GM19099 (cell line): ENCODE measurements around the gene AGAP1.

Experiments
- POLR2A ChIP-seq: IDR thresholded peaks from 3 replicates; pipeline ENCODE4 v1.6.1; 2011; ENCODE audit warnings: low read depth; ENCODE audit not compliant: insufficient read length; ENCODE audit errors: extremely low read depth

Gene AGAP1

GRCh38 chr2:235583144-235583543, 89.3 kb downstream of the AGAP1 start:
- no peak for TF ChIP-seq POLR2A

- no peak for TF ChIP-seq POLR2A
Measured at GRCh38 chr2:235583925-235584637, 90.2 kb downstream of the AGAP1 start.

GRCh38 chr2:235584638-235585007, 90.8 kb downstream of the AGAP1 start:
- no peak for TF ChIP-seq POLR2A

GRCh38 chr2:235587202-235587601, 93.4 kb downstream of the AGAP1 start:
- no peak for TF ChIP-seq POLR2A

GRCh38 chr2:235588750-235589149, 94.9 kb downstream of the AGAP1 start:
- no peak for TF ChIP-seq POLR2A

- TF ChIP-seq POLR2A: no peak
Measured at GRCh38 chr2:235591231-235591730, 97.4 kb downstream of the AGAP1 start.

GRCh38 chr2:235591921-235592320, 98.1 kb downstream of the AGAP1 start:
- no peak for TF ChIP-seq POLR2A

GRCh38 chr2:235592430-235592829, 98.6 kb downstream of the AGAP1 start:
- TF ChIP-seq POLR2A: no peak

GRCh38 chr2:235592836-235593235, 99.0 kb downstream of the AGAP1 start:
- TF ChIP-seq POLR2A: no peak

- no peak for TF ChIP-seq POLR2A
Measured at GRCh38 chr2:235594041-235594440, 100.2 kb downstream of the AGAP1 start.

- no peak for TF ChIP-seq POLR2A
Measured at GRCh38 chr2:235594964-235595363, 101.1 kb downstream of the AGAP1 start.

- TF ChIP-seq POLR2A: no peak
Measured at GRCh38 chr2:235595422-235596010, 101.7 kb downstream of the AGAP1 start.

- TF ChIP-seq POLR2A: no peak
Measured at GRCh38 chr2:235596272-235596671, 102.4 kb downstream of the AGAP1 start.

GRCh38 chr2:235597081-235597615, 103.3 kb downstream of the AGAP1 start:
- TF ChIP-seq POLR2A: no peak

- no peak for TF ChIP-seq POLR2A
Measured at GRCh38 chr2:235598026-235598425, 104.2 kb downstream of the AGAP1 start.

- TF ChIP-seq POLR2A: no peak
Measured at GRCh38 chr2:235598532-235599531, 105.0 kb downstream of the AGAP1 start.
